Pulmonary artery endothelial cell (primary cell): Measurements from ENCODE around the gene OTOG. TPM values are rescaled to one million over a fixed set of nuclear protein-coding genes. Genes with fewer than 3 reads are reported as not detected.

Source experiments
- DNase-seq: peaks from one replicate; pipeline ENCODE4 v3.0.0-alpha.2; 2011; ENCODE audit warnings: low read depth, low spot score
- total RNA-seq: library from RNA; depleted of rRNA; stranded (reverse); fragments of >200 nt; gene quantifications from 2 replicates; pipeline ENCODE4 v1.2.3, GENCODE V29; 2014

OTOG gene
- total RNA-seq, 1 donor from 2014 or later: not detected

GRCh38 chr11:17540807-17541206, 6.3 kb upstream of the OTOG start:
- DNase-seq: no peak

- no peak for DNase-seq
Measured at GRCh38 chr11:17541330-17541885, 5.7 kb upstream of the OTOG start.

GRCh38 chr11:17542249-17542648, 4.8 kb upstream of the OTOG start:
- no peak for DNase-seq

- no peak for DNase-seq
Measured at GRCh38 chr11:17543041-17543440, 4.0 kb upstream of the OTOG start.

GRCh38 chr11:17543574-17544180, 3.4 kb upstream of the OTOG start:
- DNase-seq: no peak

DNA sequence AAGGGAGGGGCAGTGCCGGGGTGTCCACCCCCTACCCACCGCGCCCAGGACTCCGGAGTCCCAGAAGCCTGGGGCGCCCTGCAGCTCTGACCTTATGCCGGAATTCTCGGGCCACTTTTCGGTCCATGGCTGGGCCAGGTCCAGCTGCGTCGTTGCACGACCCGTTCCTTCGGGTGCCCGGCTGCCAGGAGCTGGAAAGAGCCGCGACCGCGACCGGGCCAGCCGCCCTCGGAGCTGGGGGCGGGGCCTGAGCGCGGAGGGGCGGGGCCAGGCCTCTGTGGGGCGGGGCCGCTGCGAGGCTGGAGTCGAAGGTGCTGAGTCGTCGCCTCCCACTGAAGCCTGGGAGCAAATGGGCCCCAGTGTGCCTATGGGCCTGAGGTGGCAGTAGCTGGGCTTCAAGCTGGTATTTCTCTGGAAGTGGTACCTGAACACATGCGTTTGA, 2.9 kb upstream of the OTOG start, which contains the start of gene USH1C:
Gene USH1C, minus strand, starts transcription at position 236 of the 442 bp plus-strand sequence. Its CDS starts 109 bp downstream, at position 127.
- no peak for DNase-seq

- DNase-seq: no peak
Measured at GRCh38 chr11:17546240-17546639, 819 bp upstream of the OTOG start.

DNA sequence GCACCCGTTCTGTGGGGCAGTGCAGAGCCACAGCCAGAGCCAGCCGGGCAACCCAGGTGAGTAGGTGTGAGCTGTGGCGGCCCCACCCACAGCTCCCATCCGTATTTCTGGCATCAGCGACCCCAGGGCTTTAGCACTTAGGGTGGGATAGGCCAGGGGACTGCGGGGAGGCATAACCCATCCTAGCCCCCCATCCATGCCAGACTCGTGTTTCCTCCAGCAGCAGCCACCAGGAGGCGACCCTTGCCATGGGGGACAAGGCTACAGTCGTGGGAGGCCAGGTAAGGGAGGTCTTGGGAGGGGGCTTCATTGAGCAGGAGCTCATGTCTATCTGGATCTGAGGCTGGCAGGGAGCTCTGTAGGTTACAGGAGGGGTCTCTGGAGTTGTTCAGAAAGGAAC, 873 bp downstream of the OTOG start:
- no peak for DNase-seq

GRCh38 chr11:17548444-17548843, 1.4 kb downstream of the OTOG start:
- no peak for DNase-seq

DNA sequence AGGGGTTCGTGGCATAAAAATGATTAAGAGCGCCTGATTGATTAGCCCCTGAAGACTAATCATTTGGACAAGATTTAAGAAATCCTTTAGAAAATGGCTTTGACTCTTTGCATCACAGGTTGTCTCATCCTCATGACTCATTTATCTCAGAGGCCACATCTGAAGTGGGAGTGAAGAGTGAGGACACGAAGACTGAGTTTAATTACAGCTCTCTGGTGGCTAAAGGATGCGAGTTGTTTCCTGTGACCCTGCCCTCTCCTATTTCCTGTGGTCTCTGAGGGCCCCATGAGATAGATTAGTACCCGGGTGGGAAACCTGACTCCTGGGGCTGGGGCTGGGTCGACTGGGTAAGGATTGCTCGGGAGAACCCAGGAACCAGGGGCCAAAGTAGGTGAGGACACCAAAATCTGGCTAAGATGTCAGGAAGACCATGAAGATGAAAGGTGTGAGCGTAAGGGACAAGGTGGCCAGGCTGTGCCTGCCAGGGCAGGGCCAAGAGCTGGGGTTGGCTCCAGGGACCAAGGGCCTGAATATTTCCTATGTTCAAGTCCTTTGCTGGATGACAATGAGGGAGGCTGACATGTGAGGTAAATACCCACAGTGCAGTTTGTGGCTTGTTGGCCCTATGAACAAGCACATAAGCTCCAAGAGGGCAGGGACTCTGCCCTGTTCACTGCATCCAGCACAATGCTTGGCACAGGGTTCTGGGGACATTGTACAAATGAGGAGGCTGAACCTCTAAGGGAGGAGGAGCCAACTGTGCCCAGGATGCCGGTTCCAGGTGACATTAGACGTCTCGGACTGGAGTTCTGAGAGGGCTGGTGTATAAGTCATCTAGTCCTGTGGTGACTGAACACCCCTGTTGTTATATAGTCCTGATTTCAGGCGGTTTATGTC, 3.6 kb downstream of the OTOG start:
- no peak for DNase-seq

- no peak for DNase-seq
Measured at GRCh38 chr11:17551347-17552040, 4.4 kb downstream of the OTOG start.

DNA sequence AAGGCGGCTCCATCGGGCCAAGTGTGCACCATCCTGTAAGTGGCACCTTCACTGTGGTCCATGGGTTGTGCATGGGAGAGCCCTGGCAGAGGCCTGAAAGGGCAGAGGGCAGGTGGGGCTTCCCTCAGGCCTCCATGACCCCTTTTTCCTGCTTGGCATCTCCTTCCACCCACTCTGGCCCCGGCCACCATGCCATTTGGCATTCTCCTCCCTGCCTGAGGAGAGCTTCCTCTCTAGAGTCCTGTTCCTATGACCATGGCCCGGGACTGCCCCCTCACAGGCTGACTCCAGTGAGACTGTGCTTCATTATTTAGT, 4.9 kb downstream of the OTOG start:
- DNase-seq: no peak

GRCh38 chr11:17552392-17553248, 5.6 kb downstream of the OTOG start:
- DNase-seq: no peak

DNA sequence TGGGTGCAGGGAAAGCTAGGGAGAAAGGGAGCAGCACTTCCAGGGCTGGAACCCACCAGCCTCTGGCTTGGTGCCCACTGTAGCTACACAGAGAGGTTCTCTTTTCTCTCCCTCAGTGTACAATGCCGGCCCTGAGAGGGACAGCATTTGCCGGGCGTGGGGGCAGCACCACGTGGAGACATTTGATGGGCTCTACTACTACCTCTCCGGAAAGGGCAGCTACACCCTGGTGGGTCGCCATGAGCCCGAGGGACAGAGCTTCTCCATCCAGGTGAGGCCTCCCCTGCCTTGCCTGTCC, 6.1 kb downstream of the OTOG start:
- no peak for DNase-seq

- no peak for DNase-seq
Measured at GRCh38 chr11:17554487-17554886, 7.4 kb downstream of the OTOG start.

DNA sequence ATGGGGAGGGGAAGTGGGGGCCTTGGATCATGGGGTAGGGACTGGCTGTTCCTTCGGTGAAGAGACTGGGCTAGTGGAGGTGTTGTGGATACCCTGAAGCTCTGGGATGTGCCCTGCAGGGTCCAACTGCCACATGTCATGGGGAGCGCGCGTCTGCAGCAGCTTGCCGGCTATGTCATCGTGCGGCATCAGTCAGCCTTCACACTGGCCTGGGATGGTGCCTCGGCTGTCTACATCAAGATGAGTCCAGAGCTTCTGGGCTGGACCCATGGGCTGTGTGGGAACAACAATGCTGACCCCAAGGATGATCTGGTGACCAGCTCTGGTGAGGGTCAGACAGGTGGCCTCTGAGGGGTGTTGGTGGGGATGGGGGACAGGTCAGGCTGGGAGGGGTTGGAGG, 9.9 kb downstream of the OTOG start:
- DNase-seq: no peak

GRCh38 chr11:17558025-17558780, 11.1 kb downstream of the OTOG start:
- no peak for DNase-seq

DNA sequence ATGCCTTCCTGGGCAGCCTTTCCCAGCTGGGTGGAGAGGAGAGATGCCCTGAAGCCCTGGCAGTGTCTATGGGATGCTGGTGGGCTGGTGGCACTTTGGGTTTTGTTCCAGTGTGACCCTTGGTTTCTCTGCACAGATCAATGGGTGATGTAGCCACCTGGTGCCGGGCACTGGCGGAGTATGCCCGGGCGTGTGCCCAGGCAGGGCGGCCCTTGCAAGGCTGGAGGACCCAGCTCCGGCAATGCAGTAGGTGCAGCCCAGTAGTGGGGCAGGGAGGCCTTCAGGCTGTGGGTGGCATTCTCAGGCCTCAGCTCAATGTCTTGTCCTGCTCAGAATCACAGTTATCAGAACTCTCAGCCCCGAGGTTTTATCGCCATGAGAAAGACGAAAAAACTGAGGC, 11.9 kb downstream of the OTOG start:
- no peak for DNase-seq

GRCh38 chr11:17559341-17560087, 12.5 kb downstream of the OTOG start:
- no peak for DNase-seq
